Skin of body (tissue), 2 donors: ENCODE results near the gene NR5A2. TPM values are rescaled to one million over a fixed set of nuclear protein-coding genes. Genes with fewer than 3 reads are reported as not detected.

Experiments used
- DNase-seq: peaks from one replicate; lab custom pipeline; 2025; lab: John Stamatoyannopoulos, UW
- total RNA-seq: library from RNA; depleted of rRNA; stranded (reverse); fragments of >200 nt; gene quantifications from one replicate; pipeline ENCODE4 v1.2.3, GENCODE V29; 2014

NR5A2 gene
- total RNA-seq, 1 donor from 2014 or later: 5.9 TPM

DNA sequence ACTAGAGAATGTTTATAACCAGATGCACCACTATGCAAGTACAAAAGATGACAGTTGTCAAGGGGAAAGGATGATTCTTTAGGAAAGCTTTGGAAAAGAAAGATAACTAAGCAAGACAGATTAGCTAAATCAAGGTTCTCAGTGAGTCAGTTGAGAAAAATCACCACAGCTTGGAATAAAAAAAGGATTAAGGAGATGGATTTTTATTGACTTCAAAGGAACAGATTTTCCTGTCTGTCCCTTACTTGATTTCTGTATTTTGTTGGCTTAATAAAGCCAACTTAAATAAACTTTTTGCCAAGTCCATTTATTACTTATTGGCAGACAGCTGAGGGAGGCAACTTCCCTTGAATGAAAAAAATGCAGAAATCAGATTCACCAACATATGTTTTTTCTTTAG is 93.9 kb downstream of the NR5A2 start:
- no peak for DNase-seq

DNA sequence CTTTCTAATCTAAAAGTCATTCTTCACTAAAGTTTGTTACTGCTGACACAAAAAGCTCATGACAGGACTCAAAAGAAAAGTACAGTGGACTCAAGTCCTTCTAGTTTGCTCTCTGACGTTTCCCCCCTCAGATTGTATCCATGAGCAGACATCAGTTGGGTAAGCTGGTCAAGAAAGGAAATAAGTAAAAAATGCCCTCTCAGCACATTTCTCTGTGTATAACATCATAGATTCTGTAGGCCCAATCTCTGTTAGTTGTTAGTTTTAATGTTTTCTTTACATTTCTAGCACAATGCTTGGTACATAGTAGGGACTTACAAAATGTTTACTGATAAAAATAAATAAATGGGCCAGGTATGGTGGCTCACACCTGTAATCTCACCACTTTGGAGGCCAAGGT is 96.8 kb downstream of the NR5A2 start:
- DNase-seq: no peak

DNA sequence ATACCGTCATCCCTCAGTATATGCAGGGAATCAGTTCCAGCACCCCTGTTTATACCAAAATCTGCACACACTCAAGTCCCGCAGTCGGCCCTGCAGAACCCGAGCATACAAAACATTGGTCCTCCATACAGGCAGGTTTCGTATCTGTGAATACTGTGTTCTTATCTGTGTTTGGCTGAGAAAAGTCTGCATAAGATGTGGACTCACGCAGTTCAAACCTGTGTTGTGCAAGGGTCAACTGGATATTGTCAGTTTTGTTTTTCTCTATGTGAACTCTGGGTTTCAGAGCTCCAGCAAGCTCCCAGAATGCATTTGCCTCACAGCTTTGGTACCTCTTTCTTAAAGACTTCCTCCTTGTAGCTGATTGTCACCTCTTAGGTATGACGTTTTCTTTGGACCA is 100.6 kb downstream of the NR5A2 start:
- DNase-seq: no peak

DNA sequence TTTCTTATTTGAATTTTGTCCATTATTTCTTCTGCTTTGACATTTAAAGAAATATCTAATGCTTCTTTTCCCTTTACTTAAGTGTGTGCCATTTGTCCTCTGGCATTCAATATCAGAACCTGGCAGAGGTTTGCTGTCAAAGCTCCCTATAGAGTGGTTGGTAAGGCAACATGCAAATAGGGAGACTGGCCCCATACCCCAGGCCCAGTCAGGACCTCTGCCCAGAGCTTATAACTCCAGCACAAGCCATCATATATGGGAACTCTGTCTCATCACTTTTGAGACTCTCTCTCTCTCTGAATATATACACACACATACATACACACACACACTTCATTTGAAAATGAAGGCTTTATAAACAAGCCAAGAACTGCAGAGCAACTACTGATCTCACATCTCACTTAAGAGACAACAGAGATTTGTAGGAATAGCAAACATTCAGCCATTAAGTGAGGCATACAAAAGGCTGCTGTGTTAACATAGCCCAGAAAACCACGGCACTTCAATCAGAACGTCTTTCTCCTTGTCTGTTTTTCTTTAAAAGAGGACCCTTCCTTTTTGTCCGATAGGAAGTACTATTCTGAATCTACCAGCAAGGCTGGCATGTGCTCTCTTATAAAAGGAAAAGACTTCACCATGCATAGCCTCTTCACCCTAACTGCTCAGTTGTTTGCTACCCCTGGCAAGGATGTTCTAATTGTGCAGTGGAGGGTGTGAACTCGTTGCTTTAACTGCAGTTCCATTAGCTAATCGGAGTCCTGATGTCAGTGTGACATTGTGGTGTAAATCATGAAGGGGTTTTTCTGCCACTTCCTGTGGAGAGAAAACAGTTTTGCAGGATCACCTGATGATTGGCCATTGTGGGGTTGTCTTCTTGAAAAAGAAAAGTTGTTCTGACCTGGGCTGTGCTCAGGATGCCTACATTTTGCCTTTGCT is 101.7 kb downstream of the NR5A2 start:
- no peak for DNase-seq

DNA sequence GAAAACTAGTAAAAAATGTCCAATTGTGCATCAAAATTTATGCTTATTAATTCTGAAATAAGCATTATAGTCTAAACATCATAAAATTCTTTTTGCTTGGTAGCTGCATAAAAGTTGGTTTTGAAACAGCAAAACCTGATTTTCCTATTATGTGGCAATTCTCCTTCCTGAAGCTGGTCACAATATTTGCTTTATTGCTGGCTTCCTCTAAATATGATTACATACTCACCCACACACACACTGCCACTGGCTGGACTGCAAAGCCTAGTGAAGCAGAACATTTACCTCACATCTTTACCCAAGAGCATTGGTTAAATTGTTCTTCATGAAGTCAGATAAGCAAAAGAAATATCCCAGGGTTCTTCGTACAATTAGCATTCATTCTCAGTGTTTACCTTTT is 103.0 kb downstream of the NR5A2 start:
- no peak for DNase-seq

DNA sequence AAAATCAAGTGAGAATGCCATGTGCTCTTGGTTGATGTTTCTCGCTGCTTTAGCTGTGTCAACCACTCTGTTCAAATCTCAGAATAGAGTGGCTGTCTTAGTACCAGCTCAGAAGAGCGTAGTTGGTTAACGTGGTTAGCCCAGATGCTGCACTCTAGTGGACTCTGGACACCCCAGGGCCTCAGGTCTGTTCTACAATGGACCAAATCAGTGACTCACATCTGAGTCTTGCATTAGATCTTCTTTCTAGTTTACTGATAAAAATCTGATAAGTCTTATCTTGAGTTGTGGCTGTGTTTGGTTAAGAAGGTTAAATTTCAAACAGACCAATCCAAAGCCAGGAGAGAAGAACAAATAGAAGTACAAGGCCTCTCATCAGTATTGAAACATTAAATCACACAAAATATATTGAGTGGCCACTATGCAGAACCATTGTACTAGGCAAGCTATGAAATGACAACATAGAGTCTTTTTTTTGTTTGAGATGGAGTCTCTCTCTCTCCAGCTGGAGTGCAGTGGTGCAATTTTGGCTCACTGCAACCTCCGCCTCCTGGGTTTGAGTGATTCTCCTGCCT is 104.1 kb downstream of the NR5A2 start:
- DNase-seq: no peak

DNA sequence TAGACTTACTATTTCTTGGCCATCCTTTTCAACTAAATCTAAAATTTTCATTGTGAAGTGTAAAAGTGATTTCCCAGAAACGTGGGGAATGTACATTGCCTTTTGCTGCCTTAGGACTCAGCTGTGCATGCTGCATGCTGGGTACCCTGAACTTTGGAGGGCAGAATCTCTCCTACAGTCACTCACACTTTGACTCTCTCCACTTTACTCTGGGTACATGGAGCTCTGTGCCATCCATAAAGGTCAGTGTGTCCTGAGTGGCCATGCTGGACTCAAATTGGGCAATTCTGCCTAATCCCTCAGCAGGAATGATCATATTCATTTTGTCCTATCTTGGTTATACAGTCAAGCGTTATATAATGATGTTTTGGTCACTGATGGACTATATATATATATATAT is 105.6 kb downstream of the NR5A2 start:
- DNase-seq: no peak

DNA sequence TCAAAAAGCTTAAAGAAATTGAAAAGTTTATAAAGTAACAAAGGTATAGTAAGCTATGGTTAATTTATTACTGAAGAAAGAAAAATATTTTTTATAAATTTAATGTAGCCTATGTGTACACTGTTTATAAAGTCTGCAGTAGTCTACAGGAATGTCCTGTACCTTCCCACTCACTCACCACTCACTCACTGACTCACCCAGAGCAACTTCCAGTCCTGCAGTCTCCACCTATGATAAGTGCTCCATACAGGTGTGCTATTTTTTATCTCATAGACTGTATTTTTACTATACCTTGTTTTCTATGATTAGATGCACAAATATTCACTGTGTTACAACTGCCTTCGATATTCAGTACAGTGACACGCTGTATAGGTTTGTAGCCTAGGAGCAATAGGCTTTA is 106.6 kb downstream of the NR5A2 start:
- no peak for DNase-seq

DNA sequence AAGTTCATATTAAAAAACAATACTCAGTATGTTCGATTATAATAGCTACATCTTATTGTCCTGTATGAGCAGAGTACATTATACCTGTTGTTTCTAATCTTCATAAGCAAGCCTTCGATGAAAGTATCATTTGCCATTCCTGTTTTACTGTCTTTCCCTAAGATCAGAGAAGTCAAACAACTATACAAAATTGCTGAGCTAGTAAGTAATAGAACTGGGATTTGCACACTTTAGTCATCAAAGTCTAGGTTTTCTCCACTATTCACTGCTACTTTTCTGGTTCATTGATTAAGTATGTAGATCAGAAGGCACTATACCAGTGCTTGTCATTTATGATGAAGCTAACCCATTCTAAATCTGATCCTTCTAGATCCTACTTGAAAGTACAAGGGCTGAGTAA is 108.9 kb downstream of the NR5A2 start:
- DNase-seq: no peak

DNA sequence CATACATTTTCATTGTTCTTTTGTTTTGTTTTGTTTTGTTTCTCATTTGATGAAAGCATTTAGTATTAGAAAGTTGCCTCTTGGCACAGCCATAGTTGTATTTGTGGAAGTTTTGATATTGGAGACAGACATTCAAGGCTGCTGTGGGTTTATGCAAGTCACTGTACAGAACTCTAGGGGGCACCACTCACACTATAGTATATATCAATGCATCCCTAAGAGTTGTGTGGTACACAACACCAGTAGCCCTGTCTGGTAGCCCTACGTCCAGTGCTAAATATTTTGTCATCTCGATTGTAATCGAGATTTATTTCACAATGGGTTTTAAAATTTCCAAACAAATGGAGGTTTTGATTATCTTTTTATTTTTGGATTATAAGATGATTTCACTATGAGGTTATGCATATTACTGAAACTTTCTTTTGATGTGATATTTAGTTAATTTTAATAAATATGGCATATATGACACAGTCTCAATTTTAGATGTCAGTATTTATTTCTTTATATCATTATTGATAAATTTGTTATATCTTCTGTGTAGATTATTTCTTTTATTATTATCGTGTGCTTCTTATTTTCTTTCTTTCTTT is 112.2 kb downstream of the NR5A2 start:
- DNase-seq: no peak

DNA sequence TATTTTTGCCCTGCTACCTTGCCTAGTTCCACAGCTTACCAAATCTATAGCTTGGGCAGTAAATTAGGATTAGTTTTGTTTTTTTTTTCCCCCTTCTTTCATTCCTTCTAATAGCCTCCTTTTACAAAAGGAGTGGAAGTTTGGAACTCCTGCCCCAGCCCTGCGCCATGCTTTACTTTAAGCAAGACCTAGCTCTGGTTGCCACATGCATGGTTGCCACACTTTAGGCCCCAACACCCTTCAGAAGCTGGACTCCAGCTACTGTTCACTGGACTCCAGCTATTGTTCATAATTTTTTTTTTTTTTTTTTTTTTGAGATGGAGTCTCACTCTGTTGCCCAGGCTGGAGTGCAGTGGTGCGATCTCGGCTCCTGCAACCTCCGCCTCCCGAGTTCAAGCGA is 115.8 kb downstream of the NR5A2 start:
- no peak for DNase-seq

DNA sequence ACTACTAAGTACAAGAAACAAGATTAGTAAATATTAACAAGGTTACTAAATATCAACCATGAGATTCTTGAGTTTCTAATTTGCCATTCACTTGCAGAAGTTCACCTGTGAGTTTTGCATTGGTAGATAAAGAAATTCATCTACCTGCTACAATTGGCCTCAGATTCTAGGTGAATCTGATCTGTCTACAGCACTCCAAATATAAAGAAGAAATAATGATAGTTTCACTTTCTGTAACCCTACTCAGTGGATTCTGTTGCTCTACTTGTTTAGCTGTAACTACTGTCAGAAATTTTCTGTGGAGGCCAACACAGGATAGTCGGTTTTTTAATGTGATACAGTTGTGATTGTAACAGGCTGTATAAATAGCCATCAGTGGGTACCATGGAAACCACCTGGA is 118.6 kb downstream of the NR5A2 start:
- no peak for DNase-seq

DNA sequence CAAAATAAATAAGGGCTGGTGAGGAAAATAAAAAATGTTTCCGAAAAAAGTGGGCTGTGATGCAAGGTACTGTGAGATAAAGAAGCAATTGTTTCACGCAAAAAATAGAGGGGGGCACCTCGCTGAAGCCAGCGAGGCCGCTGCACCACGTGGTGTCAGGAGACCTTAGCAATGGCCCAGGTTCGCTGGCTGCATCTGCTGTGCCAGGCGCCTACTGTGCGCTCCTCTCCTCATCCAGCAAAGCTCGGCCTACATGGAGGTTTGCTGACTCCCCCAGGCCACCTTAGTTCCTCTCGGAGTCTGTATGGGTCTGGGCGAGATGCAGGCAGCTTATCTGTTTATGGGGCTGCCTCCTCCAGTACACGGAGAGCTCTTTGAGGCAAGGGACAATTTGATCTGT is 119.6 kb downstream of the NR5A2 start:
- no peak for DNase-seq

DNA sequence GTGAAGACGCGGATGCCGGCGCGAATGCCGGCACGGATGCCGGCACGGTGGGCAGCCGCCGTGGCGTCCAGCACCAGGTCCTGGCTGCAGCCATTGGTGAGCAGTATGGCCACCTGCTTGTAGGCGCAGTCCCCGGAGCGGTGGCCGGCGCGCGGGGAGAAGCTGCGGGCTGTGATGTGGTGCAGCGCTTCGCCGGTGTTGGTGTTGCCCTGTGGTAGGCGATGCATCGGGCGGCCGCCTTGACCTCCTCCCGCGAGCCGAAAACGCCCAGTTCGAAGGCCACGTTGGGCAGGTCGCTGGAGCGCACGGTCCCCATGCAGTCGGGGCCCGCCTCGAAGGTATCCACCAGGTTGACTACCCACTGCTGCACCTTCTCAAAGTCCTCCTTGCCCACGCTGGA is 120.2 kb downstream of the NR5A2 start:
- no peak for DNase-seq

DNA sequence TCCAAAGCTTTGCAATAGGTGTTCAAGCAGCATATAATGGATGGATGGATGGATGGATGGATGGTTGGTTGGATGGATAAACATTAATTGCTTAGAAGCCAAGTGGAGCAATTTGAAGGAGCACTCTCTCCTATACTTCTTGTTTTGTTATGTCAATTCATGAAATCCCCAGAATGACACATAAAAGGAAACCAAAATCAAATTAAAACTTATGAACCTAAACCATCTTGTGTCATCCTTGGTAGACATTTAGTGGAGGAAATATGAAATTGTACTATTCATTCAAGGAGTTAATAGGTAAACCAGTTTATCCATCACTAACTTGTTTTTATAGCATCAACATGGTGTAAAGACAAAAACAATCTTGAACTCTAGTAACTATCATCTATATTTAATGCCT is 122.5 kb downstream of the NR5A2 start:
- no peak for DNase-seq

DNA sequence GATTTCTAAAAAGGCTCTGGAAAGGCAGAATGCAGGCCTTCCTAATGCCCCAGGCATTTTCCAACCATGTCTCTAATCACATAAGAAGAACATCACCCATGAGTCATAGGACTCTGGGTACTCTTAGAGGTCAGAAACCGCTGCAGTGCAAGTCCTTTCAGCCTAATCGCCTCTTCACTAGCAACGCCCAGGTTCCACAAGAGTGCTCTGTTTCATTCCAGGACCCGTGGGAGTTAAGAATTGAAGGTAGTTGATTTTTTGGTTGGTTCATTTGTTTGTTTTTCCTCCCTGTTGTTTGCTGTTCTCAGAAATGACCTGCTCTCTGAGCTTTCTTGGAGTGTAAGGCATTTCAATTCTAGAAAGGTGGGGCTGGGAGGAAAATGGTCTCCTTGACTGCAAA is 123.2 kb downstream of the NR5A2 start:
- no peak for DNase-seq

DNA sequence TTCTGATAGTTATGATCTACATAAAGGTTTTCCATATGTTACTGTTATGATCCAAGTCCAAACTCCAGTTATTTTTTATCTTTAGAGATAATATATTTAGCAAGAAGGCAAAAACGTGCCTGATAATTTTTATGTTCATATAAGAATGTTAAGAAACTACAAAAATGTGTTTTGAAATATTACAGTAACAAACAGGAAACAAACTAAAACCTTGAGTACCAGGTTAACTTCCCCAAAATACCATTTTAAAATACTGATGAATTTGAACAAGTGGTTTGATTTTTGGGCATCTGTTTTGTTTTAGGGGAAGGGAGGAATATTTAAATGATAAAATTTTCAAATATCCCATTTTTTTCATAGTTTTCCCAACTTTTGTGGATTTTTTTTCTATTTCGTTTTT is 124.8 kb downstream of the NR5A2 start:
- no peak for DNase-seq

DNA sequence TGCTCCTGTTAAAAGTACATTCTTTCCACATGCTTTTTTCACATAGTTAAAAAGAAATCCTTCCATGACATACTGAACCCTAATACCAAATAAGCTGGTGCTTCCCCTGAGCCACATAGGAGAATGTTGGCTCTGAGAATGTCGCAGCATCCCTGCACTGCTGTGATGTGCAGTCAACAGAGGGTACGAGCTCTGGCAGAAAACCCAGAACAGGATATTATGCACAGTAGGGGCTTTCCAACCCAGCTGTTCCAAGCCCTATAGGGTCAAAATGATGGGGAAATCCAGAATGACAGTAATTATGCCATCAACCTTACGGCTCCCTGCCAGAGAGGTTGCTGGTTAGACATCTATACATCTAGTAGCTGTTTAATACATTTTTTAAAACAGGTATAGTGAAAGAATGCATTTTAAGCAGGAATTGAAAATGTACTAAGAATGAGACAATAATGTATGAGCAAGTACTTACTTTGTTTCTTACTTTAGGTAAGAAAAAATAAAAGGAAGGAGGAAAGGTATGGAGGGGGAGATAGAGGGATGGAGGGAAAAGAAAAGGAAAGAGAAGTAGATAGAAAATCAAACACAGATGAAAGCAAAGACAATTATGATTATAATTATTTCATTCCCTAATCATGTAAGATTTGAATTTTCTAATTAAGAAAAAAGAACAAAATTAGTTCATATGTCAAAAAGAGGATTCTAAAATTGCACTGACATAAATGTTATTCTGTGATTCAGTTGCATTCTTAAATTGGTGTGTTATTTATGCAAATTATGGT is 126.0 kb downstream of the NR5A2 start:
- no peak for DNase-seq

DNA sequence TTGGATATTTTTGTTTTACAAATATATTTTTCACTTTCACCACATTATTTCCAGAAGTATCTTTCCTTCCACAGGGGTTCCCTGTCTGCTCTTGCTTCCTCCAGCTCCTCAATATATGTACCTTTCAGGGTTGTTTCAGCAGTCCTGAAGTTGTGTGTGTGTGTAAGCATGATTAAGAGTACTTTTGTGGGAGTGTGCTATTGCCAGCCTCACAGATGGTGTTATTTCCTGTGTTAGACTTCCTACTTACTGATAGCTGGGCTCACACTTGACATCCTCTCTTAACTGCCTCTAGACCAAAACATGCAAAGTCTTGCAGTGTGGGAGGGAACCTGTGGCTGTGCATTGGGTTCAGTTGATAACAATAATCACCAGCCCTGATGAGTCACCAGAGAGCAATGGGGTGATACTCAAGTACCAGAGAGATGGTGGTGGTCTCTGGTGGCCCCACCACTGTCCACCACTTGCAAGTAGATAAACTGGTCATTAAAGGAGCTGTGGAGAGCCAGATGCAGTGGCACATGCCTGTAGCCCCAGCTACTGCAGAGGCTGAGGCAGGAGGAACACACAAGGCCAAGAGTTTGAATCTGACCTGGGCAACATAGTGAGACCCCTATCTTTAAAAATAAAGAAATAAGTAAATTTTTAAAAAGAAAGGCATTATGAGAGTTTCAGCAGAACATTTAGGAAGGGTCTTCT is 126.7 kb downstream of the NR5A2 start:
- DNase-seq: no peak

DNA sequence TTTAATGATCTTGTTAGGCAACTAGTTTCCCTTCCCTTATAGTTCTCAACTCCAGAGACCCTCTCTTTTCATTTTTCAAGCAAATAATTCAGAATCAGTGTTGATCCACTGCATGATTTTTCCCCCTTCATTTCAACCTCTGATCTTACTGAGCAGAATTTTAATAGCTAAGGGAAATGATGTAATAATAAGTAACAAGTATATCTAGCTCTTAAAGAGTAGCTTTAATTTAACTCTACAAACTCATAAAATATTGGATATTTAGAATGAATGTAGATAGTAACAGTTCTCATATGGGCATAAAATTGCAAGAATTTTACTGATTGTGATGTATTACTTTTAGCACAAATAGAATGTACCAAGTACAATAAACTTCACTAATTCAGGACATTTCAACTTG is 130.2 kb downstream of the NR5A2 start:
- DNase-seq: no peak

DNA sequence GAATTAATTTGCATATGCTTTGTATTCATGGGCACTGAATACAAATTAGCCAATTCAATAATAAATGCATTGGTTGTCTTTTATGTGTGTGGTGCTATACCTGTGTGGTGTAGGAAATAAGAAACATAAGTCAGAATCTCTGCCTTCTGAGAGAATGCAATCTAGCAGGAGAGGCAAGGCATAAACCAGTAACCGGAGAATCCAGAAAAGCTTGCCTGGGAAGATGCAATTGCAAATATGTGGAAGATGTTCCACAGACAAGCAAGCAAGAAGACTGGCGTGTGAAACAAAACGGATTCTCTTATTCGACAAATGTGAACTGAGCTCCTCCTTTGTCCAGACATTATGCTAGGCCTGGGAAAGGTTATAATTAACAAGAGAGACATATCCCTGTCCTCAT is 134.3 kb downstream of the NR5A2 start:
- no peak for DNase-seq
